HEK293T (cell line): ENCODE measurements around the gene TGFBI.

ENCODE experiments used
- BHLHE40 ChIP-seq: fragments of 450-650 bp; IDR thresholded peaks from 2 replicates; pipeline ENCODE4 v1.6.1; 2016; ENCODE audit warnings: mild to moderate bottlenecking, moderate library complexity, borderline replicate concordance
- CTBP1 ChIP-seq: fragments of 450-650 bp; IDR thresholded peaks from 2 replicates; pipeline ENCODE4 v1.6.1; 2016; ENCODE audit warnings: borderline replicate concordance
- ELF4 ChIP-seq: fragments of 450-650 bp; IDR thresholded peaks from 2 replicates; pipeline ENCODE4 v1.6.1; 2017; ENCODE audit warnings: antibody characterized with exemption
- FOXA1 ChIP-seq: fragments of 450-650 bp; IDR thresholded peaks from 2 replicates; pipeline ENCODE4 v1.6.1; 2016; ENCODE audit warnings: mild to moderate bottlenecking
- FOXM1 ChIP-seq: fragments of 450-650 bp; IDR thresholded peaks from 2 replicates; pipeline ENCODE4 v1.6.1; 2017; ENCODE audit warnings: mild to moderate bottlenecking, borderline replicate concordance
- LEF1 ChIP-seq: fragments of 450-650 bp; IDR thresholded peaks from 2 replicates; pipeline ENCODE4 v1.6.1; 2017; ENCODE audit warnings: mild to moderate bottlenecking, borderline replicate concordance
- NFRKB ChIP-seq: fragments of 450-650 bp; IDR thresholded peaks from 2 replicates; pipeline ENCODE4 v1.6.1; 2016; ENCODE audit warnings: mild to moderate bottlenecking, moderate library complexity
- SP1 ChIP-seq: fragments of 450-650 bp; IDR thresholded peaks from 2 replicates; pipeline ENCODE4 v1.6.1; 2017
- TARDBP ChIP-seq: fragments of 450-650 bp; IDR thresholded peaks from 2 replicates; pipeline ENCODE4 v1.6.1; 2016

DNA sequence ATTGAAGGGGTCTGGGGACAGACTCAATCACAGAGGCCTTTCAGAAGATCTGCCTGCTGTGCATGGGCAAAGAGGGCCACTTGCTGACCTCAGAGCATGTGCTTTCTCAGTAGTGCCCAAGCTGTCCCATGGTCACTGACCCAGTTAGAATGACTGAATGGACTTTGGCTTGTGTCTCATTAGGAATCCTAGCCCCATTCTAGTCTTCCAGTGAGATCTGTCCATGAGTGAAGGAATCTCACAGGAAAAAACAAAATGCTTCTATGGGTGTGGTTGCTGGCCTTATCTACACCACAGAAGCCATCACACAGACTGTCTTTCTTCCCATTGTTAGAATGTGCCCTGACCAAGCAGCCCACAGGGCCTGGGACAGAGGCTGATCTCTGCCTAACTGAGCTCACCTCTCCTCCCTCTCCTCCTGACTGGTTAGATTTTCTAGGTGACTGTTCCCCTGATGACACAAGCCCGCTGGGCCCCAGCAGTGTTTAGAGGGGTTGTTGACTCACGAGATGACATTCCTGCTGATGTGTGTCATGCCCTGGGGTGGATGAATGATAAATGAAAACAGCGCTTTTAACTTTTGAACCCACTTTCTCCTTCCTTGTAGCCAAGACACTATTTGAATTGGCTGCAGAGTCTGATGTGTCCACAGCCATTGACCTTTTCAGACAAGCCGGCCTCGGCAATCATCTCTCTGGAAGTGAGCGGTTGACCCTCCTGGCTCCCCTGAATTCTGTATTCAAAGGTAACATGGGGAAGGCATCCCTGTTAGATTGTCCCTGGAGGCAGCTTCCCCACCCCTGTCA is 24.8 kb downstream of the TGFBI start:
- TF ChIP-seq CTBP1 (no peak), FOXM1 (no peak), SP1 (no peak), TARDBP (no peak), ELF4 (no peak), FOXA1 (no peak), BHLHE40 (no peak), LEF1 (no peak), NFRKB (no peak)
